Activated CD4-positive, alpha-beta T cell treated with anti-CD3 and anti-CD28 coated beads, Interleukin-2, Interleukin-6, amounts not matched to agents 100 ng/mL and 50 ng/mL, durations not matched to agents 16 hours and 8 hours (primary cell): Measurements from ENCODE around the gene STX18.
"Not testable (repeated sequence)": the region's sequence is repeated elsewhere in the genome, so short reads cannot be mapped to it uniquely, and the experiment has no call there.

Experiments used
- DNase-seq: peaks from one replicate; pipeline ENCODE4 v3.0.0-alpha.2; 2020

STX18 gene

GRCh38 chr4:4506961-4507360, 34.9 kb downstream of the STX18 start:
- no peak for DNase-seq

DNA sequence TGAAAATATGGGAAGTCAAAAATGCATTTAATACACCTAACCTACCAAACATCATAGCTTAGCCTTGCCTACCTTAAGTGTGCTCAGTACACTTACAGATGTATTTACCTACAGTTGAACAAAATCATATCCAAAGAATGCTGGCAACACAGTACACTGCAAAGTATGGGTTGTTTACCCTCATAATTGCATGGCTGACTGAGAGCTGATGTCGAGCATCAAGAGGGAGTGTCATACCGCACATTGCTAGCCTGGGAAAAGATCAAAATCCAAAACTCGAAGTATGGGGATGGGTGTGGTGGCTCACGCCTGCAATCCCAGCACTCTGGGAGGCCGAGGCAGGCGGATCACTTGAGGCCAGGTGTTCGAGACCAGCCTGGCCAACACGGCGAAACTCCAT, 36.6 kb downstream of the STX18 start:
- DNase-seq: not testable (repeated sequence)

GRCh38 chr4:4504783-4505182, 37.1 kb downstream of the STX18 start:
- DNase-seq: no peak

- peak; percentile 43 for DNase-seq
These were observed 39.0 kb downstream of the STX18 start for GRCh38 chr4:4502694-4503311.

GRCh38 chr4:4501679-4502078, 40.2 kb downstream of the STX18 start:
- no peak for DNase-seq

DNA sequence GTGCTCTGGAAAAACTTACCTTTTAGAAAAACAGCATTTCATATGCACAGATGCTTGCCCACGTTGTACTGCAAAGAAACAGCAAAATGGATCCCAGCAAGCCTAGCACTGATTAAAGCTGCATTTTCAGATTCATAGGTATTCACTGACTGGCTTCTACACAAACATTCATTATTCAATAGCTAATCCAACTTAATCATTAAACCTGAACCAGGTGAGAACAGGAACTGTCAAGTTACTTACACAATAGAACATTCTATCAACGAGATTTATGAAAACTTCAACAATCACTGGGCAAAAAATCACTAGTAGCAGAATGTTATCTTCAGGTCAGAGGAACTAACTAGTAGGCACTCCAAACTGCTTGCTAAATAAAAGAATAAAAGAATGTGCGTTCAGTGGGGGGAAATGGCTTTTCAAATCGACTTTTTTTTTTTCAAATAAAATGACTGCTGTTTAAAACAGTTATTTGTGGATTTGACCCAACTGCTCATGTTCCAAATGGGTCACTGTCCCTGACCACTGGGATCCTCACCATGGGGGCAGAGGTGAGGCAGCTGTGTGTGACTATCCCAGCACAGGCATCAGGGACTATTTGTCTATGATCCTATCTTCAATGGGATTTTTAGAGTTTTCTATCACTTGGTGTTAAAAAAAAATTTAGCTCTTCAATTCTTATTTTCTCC, 42.3 kb downstream of the STX18 start:
- no peak for DNase-seq

GRCh38 chr4:4496592-4497372, 45.1 kb downstream of the STX18 start:
- no peak for DNase-seq

GRCh38 chr4:4494882-4495281, 47.0 kb downstream of the STX18 start:
- DNase-seq: no peak

DNA sequence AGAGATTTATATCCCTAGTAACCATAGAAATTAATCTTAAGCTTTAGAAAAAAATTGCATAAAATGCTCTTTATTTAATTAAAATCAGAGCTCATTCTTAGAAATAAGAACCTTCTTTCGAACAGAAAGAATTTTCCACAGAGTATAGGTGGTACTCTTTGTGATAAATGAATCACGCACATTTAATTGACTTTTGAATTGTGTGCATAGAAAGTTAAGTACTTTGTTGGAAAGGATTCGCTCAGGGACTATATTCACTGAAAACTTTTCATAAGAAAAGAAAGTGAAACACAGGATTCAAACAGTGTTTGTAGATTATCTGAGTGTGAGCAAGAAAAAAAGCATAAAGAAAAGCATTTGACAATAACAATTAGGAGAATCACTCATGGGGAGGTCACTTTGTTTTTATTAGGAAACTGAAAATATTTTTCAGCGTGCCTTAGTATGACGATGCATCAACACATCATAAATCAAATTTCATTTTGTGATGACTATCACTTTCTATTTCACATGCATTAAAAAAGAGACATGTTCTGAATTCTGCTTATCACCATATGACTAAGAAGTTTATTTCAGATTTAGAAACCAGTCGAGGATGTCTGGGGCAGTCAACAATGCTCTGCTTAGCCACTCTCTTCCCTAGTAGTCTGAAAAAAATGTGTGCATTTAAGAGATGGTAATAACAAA, 49.5 kb downstream of the STX18 start:
- DNase-seq: peak; percentile 55

DNA sequence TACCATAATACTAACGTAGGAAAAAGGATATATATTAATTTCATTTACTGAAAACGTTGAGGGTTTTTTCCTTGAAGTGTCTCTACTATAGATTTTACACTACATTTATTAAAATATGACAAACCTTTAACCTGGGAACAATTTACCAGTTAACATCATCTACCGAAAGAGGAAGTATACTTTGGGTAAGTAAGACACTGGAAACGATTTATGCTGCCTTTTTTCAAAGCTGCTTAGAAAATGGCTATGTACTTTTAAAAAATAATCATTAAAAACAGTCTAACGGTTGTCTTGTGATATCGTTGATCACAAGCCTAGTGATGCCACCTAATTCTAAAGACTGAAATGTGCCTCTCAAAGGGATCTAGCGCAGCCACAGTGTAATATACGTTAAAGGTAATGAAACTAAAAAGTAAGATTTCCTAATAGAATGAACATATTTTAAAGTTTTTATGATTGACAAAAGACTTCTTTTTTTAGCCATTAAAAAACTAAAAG, 50.4 kb downstream of the STX18 start:
- no peak for DNase-seq

DNA sequence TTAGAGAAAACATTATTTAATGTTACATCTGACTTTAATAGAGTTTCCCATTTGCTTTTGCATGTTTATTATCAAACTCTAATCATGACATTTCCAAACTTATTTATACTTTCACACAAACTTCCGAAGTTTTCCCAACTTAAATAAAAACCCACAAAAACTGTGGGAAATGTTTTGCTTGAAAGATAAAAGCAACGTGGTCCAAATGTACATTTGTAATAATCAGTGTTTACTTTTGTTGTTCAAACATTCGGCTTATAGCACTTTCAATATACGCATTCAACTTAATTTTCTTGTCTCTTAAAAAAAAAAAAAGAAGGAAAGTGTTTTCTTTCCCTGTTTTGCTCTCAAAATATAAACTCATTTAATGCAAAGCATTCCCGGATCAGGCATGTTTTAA, 51.0 kb downstream of the STX18 start:
- no peak for DNase-seq

GRCh38 chr4:4490041-4490440, 51.8 kb downstream of the STX18 start:
- DNase-seq: no peak

DNA sequence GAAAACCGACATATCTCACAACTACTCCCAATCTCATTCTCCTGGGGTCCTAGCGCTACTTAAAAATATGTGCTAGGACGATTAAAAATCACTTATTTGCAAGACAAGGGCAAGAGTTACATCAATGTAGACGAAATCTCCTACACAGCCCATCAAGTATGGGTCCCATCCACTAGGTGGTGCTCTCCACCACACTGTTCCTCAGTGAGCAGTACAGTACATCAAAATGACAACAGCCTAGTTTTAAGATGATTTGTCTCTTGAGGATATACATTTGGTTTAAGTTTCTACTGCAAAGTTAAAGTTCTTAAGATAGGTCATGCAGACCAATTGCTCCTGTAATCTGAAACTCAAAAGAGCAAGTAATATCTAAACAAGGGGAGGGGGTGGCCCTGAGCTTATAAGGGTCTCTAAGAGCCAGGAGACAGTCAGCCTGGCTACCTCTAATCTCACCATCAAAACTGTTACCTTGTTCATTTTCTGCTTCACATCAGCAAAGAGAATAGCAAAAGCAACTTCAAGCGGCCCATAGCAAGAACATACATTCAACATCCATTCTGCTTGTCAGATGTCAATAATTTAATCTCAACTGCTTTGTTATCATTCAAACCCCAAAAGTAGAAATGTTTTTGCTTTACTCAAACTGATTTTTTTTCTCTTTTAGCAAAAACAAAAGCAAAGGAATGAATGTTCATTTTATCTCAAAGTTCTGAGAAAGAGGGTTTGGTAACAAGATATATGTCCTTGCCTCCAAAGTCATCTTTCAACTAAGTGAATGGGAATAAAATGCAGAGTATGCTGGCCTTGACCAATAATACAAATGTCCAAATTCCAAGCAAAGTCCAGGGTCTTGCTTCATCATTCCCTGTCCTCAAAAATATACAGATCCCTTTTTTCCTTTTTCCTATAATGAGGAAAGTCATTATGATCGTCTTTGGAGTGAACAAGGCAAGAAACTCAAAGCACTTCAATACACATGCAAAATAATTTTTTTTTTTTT, 53.1 kb downstream of the STX18 start:
- peak; percentile 82 for DNase-seq

GRCh38 chr4:4486969-4487368, 54.9 kb downstream of the STX18 start:
- DNase-seq: no peak

DNA sequence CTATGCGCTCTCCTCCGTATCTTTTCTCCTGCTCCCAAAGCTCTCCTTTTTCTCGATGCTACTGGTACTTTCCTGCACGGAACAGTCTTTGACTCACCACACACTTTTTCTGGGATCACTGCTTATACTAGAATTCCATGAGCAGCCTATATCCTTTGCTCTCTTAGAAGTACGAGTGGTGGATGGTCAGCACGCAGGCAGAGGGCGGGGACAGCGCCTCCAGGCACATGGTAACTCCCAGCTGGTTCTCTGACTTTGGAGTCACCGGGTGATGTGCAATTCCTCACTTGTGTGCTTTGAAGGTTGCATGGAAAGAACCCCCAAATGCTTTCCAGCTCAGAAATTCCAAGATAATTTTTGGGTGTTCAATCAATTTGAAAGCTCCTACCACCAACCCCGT, 56.0 kb downstream of the STX18 start:
- no peak for DNase-seq

DNA sequence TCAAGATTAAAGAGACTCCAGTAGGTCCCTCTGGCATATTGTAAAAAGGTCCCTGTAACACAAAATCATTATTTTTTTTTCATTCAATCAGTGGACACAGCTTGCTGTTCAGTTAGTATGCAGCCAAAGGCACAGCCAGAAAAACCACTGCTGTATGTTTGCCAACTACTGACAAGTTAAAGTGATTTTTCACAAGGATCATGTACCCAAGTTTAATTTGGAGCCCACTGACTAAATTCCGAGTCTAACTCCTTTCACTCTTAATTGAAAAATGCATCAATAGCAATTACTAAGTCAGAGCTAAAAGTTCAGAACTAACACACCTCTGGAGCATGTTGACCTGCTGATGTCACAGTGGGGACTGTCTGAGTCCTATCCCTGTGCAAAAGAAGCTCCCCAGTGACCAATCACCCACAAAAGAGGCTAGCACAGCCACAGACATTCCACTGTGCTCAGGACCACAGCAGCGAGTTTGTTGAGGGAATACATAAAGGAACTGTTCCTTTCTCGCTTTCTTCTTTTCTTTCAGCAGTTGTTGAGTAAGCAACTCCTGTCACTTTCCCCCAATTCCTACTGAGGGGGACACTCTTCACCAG, 60.4 kb downstream of the STX18 start:
- no peak for DNase-seq

DNA sequence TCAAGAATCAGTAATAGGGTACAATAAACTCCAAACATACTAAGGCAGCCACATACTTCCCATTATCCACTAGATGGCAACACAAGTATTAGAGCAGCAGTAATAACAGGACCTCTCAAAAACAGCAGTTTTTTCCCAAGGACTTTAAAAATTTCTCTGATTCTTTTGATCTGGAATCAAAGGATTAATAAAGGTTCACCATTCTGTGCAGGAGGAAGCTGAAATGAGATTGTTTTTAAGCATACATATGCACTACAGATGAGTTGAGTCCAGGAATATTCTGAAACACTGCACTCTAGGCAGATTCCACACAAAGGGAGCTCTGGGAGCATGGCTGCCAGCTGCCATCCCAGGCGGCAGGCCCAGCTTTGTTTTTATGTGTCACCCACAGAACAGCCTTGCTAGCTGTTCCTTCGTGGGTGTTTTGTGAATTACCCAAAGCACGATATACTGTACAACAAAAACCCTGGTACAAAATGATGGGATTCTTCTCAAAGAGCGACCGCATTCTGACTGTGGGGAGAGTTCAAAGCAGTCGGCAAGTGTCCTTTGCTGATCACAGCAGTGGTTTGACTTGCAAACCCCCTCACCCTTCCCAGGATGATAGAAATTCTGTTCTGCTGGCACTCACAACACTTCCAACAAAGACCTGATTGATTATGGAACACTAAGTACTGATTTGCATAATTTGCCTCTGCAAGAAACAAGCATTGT, 61.0 kb downstream of the STX18 start:
- no peak for DNase-seq

DNA sequence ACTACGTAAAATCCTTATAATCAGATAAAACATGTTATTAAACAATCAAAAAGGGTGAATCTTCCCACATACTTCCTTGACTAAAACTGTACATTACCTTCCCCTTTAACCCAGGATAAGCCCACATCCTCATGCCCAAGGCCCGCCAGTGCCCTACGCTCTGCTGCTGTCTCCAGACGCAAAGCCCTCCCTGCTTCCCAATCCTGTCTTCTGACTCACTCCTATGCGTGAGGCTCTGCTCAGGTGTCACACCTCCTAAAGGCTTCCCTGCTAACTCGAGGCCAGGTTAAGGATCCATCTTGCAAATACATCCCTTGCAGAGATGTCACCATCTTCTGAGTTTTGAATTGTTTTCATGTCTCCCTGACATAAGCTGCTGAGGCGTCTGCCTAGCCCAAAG, 61.6 kb downstream of the STX18 start:
- DNase-seq: no peak

DNA sequence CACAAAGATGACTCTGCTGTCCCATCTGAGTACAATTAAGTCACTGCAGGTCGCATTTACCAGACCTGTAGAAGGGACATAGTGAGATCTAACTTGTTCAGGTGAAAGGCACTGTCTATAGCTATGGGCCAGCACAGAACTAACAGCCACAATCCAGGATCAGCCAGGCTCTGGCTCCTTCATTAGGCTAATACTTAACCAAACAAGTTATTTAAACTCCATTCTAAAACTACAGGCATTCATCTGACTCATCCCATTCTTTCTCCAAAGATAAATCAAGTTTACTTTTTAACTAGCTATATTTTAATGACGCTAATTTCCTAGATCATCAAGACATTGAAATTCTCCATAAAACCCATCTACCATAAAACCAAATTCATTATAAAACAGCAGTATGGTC, 62.5 kb downstream of the STX18 start:
- no peak for DNase-seq

GRCh38 chr4:4477796-4478195, 64.1 kb downstream of the STX18 start:
- DNase-seq: no peak

- no peak for DNase-seq
These were observed 64.5 kb downstream of the STX18 start for GRCh38 chr4:4477391-4477790.
